Parathyroid adenoma (tissue), 2 donors: ENCODE data around the gene FAM114A2.

Experiments
- H2AFZ ChIP-seq: fragments of 300-600 bp; sonication (generic); one replicate; pipeline ENCODE4 v1.7.0; 2017; ENCODE audit warnings: antibody characterized with exemption, mild to moderate bottlenecking
- H3K27ac ChIP-seq: fragments of 300-600 bp; sonication (generic); one replicate; pipeline ENCODE4 v1.7.0; 2017
- H3K27me3 ChIP-seq: fragments of 300-600 bp; sonication (generic); one replicate; pipeline ENCODE4 v1.7.0; 2017; ENCODE audit warnings: low read length; ENCODE audit not compliant: control insufficient read depth, insufficient read depth
- H3K36me3 ChIP-seq: fragments of 300-600 bp; sonication (generic); one replicate; pipeline ENCODE4 v1.7.0; 2017; ENCODE audit warnings: low read length; ENCODE audit not compliant: control insufficient read depth, insufficient read depth
- H3K4me1 ChIP-seq: fragments of 300-600 bp; sonication (generic); one replicate; pipeline ENCODE4 v1.7.0; 2017; ENCODE audit warnings: control low read depth
- H3K4me2 ChIP-seq: fragments of 300-600 bp; sonication (generic); one replicate; pipeline ENCODE4 v1.7.0; 2017; ENCODE audit warnings: low read length
- H3K4me3 ChIP-seq: fragments of 300-600 bp; sonication (generic); one replicate; pipeline ENCODE4 v1.7.0; 2017; ENCODE audit warnings: low read depth, low read length
- H3K79me2 ChIP-seq: fragments of 300-600 bp; sonication (generic); one replicate; pipeline ENCODE4 v1.7.0; 2017; ENCODE audit warnings: control low read depth
- H3K9ac ChIP-seq: fragments of 300-600 bp; sonication (generic); one replicate; pipeline ENCODE4 v1.7.0; 2017; ENCODE audit warnings: mild to moderate bottlenecking
- H3K9me3 ChIP-seq: fragments of 300-600 bp; sonication (generic); one replicate; pipeline ENCODE4 v1.7.0; 2017; ENCODE audit warnings: low read length; ENCODE audit not compliant: control insufficient read depth
- TF ChIP-seq, protein P1 (sequence below): fragments of 300-600 bp; sonication (generic); IDR thresholded peaks from one replicate; pipeline ENCODE4 v1.7.0; 2017; ENCODE audit warnings: antibody characterized with exemption, mild to moderate bottlenecking
- donor health status: primary hyperparathyroidism.

Gene FAM114A2

DNA sequence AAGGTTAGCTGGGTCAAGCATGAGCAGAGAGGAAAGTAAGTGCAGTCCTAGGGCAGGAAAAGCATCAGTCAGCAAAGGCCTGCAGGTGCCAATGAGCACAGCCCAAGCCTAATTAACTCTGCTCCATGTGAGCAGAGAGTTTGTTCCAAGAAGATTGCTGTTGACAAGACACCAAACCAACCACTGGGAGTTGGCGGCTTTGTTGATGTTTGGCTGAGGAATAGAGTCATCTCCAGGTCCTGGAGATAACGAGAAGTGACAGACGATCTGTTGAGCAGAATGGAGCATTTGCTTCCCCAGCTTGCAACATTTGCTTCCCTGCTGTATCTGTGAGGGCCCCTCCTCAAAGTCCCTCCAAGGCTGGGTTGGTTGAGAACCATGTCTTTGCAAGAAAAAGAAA, 68.2 kb downstream of the FAM114A2 start:
- Histone ChIP-seq H3K36me3 (no peaks in the 10 kb centered on the region), H3K4me2 (no peak overlapping the region), H2AFZ (no peak overlapping the region), H3K9ac (no peak overlapping the region), H3K4me1 (no peaks in the 10 kb centered on the region), H3K27ac (no peak overlapping the region), H3K4me3 (no peak overlapping the region), H3K27me3 (no peaks in the 10 kb centered on the region), H3K9me3 (no peaks in the 10 kb centered on the region), H3K79me2 (no peaks in the 10 kb centered on the region)
- TF ChIP-seq, protein P1, sequence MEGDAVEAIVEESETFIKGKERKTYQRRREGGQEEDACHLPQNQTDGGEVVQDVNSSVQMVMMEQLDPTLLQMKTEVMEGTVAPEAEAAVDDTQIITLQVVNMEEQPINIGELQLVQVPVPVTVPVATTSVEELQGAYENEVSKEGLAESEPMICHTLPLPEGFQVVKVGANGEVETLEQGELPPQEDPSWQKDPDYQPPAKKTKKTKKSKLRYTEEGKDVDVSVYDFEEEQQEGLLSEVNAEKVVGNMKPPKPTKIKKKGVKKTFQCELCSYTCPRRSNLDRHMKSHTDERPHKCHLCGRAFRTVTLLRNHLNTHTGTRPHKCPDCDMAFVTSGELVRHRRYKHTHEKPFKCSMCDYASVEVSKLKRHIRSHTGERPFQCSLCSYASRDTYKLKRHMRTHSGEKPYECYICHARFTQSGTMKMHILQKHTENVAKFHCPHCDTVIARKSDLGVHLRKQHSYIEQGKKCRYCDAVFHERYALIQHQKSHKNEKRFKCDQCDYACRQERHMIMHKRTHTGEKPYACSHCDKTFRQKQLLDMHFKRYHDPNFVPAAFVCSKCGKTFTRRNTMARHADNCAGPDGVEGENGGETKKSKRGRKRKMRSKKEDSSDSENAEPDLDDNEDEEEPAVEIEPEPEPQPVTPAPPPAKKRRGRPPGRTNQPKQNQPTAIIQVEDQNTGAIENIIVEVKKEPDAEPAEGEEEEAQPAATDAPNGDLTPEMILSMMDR, result no peak

- TF ChIP-seq, protein P1, result no peak
- H3K4me2 ChIP-seq, result no peak overlapping the region
- no peaks in the 10 kb centered on the region for H3K4me1 ChIP-seq
- H3K79me2 ChIP-seq, result no peaks in the 10 kb centered on the region
- H3K27ac ChIP-seq, result no peak overlapping the region
- no peak overlapping the region for H3K4me3 ChIP-seq
- H3K36me3 ChIP-seq, result no peaks in the 10 kb centered on the region
- H2AFZ ChIP-seq, result no peak overlapping the region
- no peak overlapping the region for H3K9ac ChIP-seq
- no peaks in the 10 kb centered on the region for H3K27me3 ChIP-seq
- H3K9me3 ChIP-seq, result no peaks in the 10 kb centered on the region
Measured at GRCh38 chr5:153969563-153969895, 69.2 kb downstream of the FAM114A2 start.

DNA sequence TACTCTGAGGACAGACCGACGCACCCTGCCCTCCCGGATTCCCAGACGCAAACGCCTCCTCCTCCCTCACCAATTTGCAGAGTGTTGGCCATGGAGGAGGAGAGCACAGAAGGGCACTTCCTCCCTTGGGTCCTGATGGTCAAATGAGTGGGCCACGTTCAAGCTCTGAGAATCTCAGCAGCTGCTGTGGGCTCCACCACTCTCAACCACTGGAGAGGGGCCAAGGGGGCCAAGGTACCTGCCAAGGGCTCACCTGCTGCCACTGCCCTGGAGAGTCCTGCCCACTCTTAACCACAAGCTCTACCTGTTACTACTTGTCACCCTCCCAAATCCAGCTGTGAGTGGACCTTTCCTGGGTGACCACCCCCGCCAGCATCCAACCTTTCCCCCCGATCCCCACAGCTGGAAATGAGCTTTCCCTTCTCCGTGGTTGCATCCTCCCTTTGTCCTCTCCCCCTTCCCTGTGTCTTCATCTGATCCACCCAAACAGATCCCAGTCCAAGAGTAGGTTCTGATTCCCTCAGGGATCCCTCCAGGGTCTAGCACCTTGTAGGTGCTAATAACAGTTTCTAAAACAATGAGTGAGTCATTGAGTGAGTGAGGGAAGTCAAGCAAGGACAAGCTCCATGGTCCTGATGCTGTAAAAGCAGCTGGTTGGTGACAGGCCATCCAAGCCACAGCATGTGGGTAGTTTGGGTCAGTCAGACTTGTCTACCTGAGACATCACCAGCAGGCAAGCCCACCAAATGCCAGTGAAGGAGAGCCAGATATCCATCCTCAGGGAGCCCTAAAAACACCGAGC, 69.7 kb downstream of the FAM114A2 start:
- Histone ChIP-seq H3K4me2 (no peak overlapping the region), H3K4me1 (no peaks in the 10 kb centered on the region), H3K9me3 (no peaks in the 10 kb centered on the region), H3K79me2 (no peaks in the 10 kb centered on the region), H3K27me3 (no peaks in the 10 kb centered on the region), H3K4me3 (no peak overlapping the region), H2AFZ (no peak overlapping the region), H3K27ac (no peak overlapping the region), H3K9ac (no peak overlapping the region), H3K36me3 (no peaks in the 10 kb centered on the region)
- TF ChIP-seq, protein P1, result no peak

DNA sequence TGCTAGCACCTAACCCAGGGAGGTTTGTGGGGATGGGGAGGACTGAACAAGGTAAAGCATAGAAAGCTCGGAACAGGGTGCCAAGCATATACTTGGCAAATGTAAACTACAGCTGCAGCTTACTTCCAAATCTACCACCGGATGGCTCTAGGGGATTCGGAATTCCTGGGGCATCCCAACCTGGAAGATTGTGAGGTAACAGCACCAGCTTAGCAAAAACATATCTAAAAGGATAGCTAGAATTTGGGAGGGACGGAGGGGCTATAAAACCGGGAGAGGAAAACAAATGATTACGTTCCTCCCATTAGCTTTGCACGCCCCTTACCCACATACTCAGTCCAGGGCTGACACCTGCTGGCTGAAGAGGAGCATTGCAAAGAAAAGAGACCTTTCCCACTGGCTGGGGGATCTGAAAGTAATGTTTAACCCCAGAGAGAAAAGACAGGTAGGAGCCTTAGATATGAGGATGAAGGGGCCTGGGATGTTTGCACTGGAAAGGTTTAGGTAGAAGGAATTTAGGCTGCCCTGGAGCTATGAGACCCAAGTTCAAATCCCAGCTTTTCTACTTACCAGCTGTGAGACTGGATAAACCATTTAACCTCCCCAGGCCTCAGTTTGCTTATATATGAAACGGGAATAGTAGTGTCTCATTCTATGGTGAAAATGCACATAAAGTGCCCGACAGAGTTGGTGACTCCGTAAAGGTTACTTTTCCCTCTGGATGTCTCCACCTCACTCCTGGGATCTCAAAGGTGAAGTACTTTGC, 73.6 kb downstream of the FAM114A2 start:
- Histone ChIP-seq H3K9me3 (no peaks in the 10 kb centered on the region), H3K4me1 (no peaks in the 10 kb centered on the region), H3K9ac (no peak overlapping the region), H3K4me3 (no peak overlapping the region), H3K27ac (no peak overlapping the region), H3K27me3 (no peaks in the 10 kb centered on the region), H3K79me2 (no peaks in the 10 kb centered on the region), H3K36me3 (no peaks in the 10 kb centered on the region), H2AFZ (peak overlapping the region; percentile 34), H3K4me2 (no peak overlapping the region)
- TF ChIP-seq, protein P1, result peak; percentile 66
